Vagina (tissue), 2 donors: Measurements from ENCODE around the gene DIP2B. TPM values are rescaled to one million over a fixed set of nuclear protein-coding genes. Genes with fewer than 3 reads are reported as not detected.

ENCODE experiments used
- DNase-seq, 2 donors: peaks; one replicate each; pipeline ENCODE4 v3.0.0-alpha.2; 2017; ENCODE audit errors: extremely low spot score in 2 of 2
- H3K27ac ChIP-seq: fragments of 200-600 bp; sonication (generic); one replicate; pipeline ENCODE4 v1.5.1; 2019
- H3K27me3 ChIP-seq: fragments of 200-600 bp; sonication (generic); one replicate; pipeline ENCODE4 v1.5.1; 2019
- H3K36me3 ChIP-seq, 2 donors: fragments of 200-600 bp; sonication (generic); one replicate each; pipeline ENCODE4 v1.5.1; 2017 to 2019
- H3K4me1 ChIP-seq: fragments of 200-600 bp; sonication (generic); one replicate; pipeline ENCODE4 v1.5.1; 2019
- H3K4me3 ChIP-seq, 2 donors: fragments of 200-600 bp; sonication (generic); 1 replicate in 1 of 2; 2 replicates in 1 of 2; pipeline ENCODE4 v1.5.1; 2016 to 2019
- H3K9me3 ChIP-seq: fragments of 200-600 bp; sonication (generic); one replicate; pipeline ENCODE4 v1.5.1; 2019
- CTCF ChIP-seq, 3 experiments: fragments of 450-650 bp in 2 of 3; fragments of 200-600 bp in 1 of 3; sonication (generic) in 1 of 3; IDR thresholded peaks; one replicate each; pipeline ENCODE4 v1.5.1; 2017 to 2019; ENCODE audit warnings: antibody characterized with exemption in 3 of 3, mild to moderate bottlenecking in 2 of 3, moderate library complexity in 2 of 3
- POLR2A ChIP-seq, 2 donors: fragments of 450-650 bp; IDR thresholded peaks; one replicate each; pipeline ENCODE4 v1.6.1; 2017; ENCODE audit warnings: antibody characterized with exemption in 2 of 2, mild to moderate bottlenecking in 2 of 2, moderate library complexity in 2 of 2
- POLR2AphosphoS5 ChIP-seq, 2 donors: sonication (generic); formaldehyde crosslinking; IDR thresholded peaks; one replicate each; pipeline ENCODE4 v1.9.0; 2017; ENCODE audit warnings: antibody characterized with exemption in 2 of 2, mild to moderate bottlenecking in 2 of 2, low read depth in 1 of 2; ENCODE audit not compliant: insufficient read depth in 1 of 2
- intact Hi-C: fragments of 100-400 bp; cut with DNase I; formaldehyde crosslinking; loops from one replicate; pipeline ENCODE4 v1.15.1; 2023
- total RNA-seq: library from RNA; depleted of rRNA; stranded (reverse); fragments of >200 nt; gene quantifications from one replicate; pipeline ENCODE4 v1.2.3, GENCODE V29; 2016

Gene DIP2B
- total RNA-seq, 1 donor from 2014 or later = 32.2 TPM

- no peak overlapping the region for H3K27ac ChIP-seq
- no peaks in the 10 kb centered on the region for H3K9me3 ChIP-seq
- intact Hi-C loops = no loop called here
- DNase-seq = no peak
- no peaks in the 10 kb centered on the region for H3K27me3 ChIP-seq
- H3K36me3 ChIP-seq = peaks cover 0 to 76% of the 10 kb centered on the region in 2 donors
- TF ChIP-seq POLR2AphosphoS5 (IDR thresholded peaks at IDR 0.05; ENCODE audit: insufficient read depth in 1 of 2, low read depth in 1 of 2) = no peak
- TF ChIP-seq POLR2A (IDR thresholded peaks at IDR 0.05) = no peak
- no peak for TF ChIP-seq CTCF (IDR thresholded peaks at IDR 0.05)
- no peak overlapping the region for H3K4me3 ChIP-seq
- no peaks in the 10 kb centered on the region for H3K4me1 ChIP-seq
Measured at GRCh38 chr12:50718760-50719159, 214.0 kb downstream of the DIP2B start.

GRCh38 chr12:50720085-50720484 is 215.3 kb downstream of the DIP2B start:
- H3K36me3 ChIP-seq = peaks cover 0 to 78% of the 10 kb centered on the region in 2 donors
- H3K4me1 ChIP-seq = no peaks in the 10 kb centered on the region
- H3K27ac ChIP-seq = no peak overlapping the region
- intact Hi-C loops = no loop called here
- no peak overlapping the region for H3K4me3 ChIP-seq
- H3K27me3 ChIP-seq = no peaks in the 10 kb centered on the region
- TF ChIP-seq CTCF (IDR thresholded peaks at IDR 0.05) (no peak), POLR2AphosphoS5 (IDR thresholded peaks at IDR 0.05; ENCODE audit: insufficient read depth in 1 of 2, low read depth in 1 of 2) (no peak), POLR2A (IDR thresholded peaks at IDR 0.05) (no peak)
- no peaks in the 10 kb centered on the region for H3K9me3 ChIP-seq
- DNase-seq = no peak

GRCh38 chr12:50720501-50720900 is 215.7 kb downstream of the DIP2B start:
- Histone ChIP-seq H3K27me3 (no peaks in the 10 kb centered on the region), H3K36me3 (peaks cover 0 to 76% of the 10 kb centered on the region in 2 donors), H3K27ac (no peak overlapping the region), H3K4me1 (no peaks in the 10 kb centered on the region), H3K9me3 (no peaks in the 10 kb centered on the region), H3K4me3 (no peak overlapping the region)
- no peak for DNase-seq
- no peak for TF ChIP-seq POLR2AphosphoS5 (IDR thresholded peaks at IDR 0.05; ENCODE audit: insufficient read depth in 1 of 2, low read depth in 1 of 2)
- TF ChIP-seq POLR2A (IDR thresholded peaks at IDR 0.05) = no peak
- TF ChIP-seq CTCF (IDR thresholded peaks at IDR 0.05) = no peak
- intact Hi-C loops = no loop called here

GRCh38 chr12:50723865-50724264 is 219.1 kb downstream of the DIP2B start:
- no peak for DNase-seq
- TF ChIP-seq POLR2A (IDR thresholded peaks at IDR 0.05) (no peak), CTCF (IDR thresholded peaks at IDR 0.05) (no peak), POLR2AphosphoS5 (IDR thresholded peaks at IDR 0.05; ENCODE audit: insufficient read depth in 1 of 2, low read depth in 1 of 2) (no peak)
- Histone ChIP-seq H3K36me3 (peaks cover 0 to 79% of the 10 kb centered on the region in 2 donors), H3K27me3 (no peaks in the 10 kb centered on the region), H3K27ac (no peak overlapping the region), H3K4me3 (no peak overlapping the region), H3K9me3 (no peaks in the 10 kb centered on the region), H3K4me1 (no peaks in the 10 kb centered on the region)
- intact Hi-C loops = no loop called here

- intact Hi-C loops = no loop called here
- Histone ChIP-seq H3K4me1 (no peaks in the 10 kb centered on the region), H3K27ac (no peak overlapping the region), H3K9me3 (no peaks in the 10 kb centered on the region), H3K36me3 (peaks cover 0 to 80% of the 10 kb centered on the region in 2 donors), H3K4me3 (no peak overlapping the region), H3K27me3 (no peaks in the 10 kb centered on the region)
- no peak for TF ChIP-seq POLR2A (IDR thresholded peaks at IDR 0.05)
- no peak for TF ChIP-seq POLR2AphosphoS5 (IDR thresholded peaks at IDR 0.05; ENCODE audit: insufficient read depth in 1 of 2, low read depth in 1 of 2)
- no peak for TF ChIP-seq CTCF (IDR thresholded peaks at IDR 0.05)
- no peak for DNase-seq
Measured at GRCh38 chr12:50725011-50725942, 220.5 kb downstream of the DIP2B start.
